Muscle layer of duodenum (tissue), 2 donors: ENCODE measurements around the gene UPK3A.
"Not testable (repeated sequence)": the region's sequence is repeated elsewhere in the genome, so short reads cannot be mapped to it uniquely, and the experiment has no call there.

Source experiments
- H3K27ac ChIP-seq: one replicate; pipeline ENCODE4 v1.7.0; 2013; ENCODE audit warnings: mild to moderate bottlenecking, low read length
- H3K27me3 ChIP-seq: one replicate; pipeline ENCODE4 v1.7.0; 2013; ENCODE audit warnings: low read depth, mild to moderate bottlenecking, control low read depth, low read length
- H3K36me3 ChIP-seq, 2 donors: one replicate each; pipeline ENCODE4 v1.7.0; 2013; ENCODE audit warnings: low read length in 2 of 2, control low read depth in 1 of 2, mild to moderate bottlenecking in 1 of 2; ENCODE audit not compliant: insufficient read depth in 2 of 2, control insufficient read depth in 1 of 2
- H3K4me1 ChIP-seq, 2 donors: one replicate each; pipeline ENCODE4 v1.7.0; 2013; ENCODE audit warnings: low read length in 2 of 2, mild to moderate bottlenecking in 2 of 2, control low read depth in 1 of 2, moderate library complexity in 1 of 2; ENCODE audit not compliant: insufficient read depth in 2 of 2, control insufficient read depth in 1 of 2
- H3K4me3 ChIP-seq, 2 donors: one replicate each; pipeline ENCODE4 v1.7.0; 2013; ENCODE audit warnings: low read length in 2 of 2, low read depth in 1 of 2, mild to moderate bottlenecking in 1 of 2
- H3K9me3 ChIP-seq, 2 donors: one replicate each; pipeline ENCODE4 v1.7.0; 2013; ENCODE audit warnings: low read length in 2 of 2, control low read depth in 1 of 2, mild to moderate bottlenecking in 1 of 2; ENCODE audit not compliant: control insufficient read depth in 1 of 2
- donor health status: healthy.

The UPK3A gene

GRCh38 chr22:45291061-45291930 lies 6.5 kb downstream of the UPK3A start:
- Histone ChIP-seq H3K4me3 (no peak overlapping the region), H3K36me3 (no peaks in the 10 kb centered on the region), H3K27me3 (no peaks in the 10 kb centered on the region), H3K27ac (no peak overlapping the region), H3K4me1 (no peaks in the 10 kb centered on the region), H3K9me3 (no peaks in the 10 kb centered on the region)

GRCh38 chr22:45291931-45292290 lies 7.2 kb downstream of the UPK3A start:
- Histone ChIP-seq H3K27ac (no peak overlapping the region), H3K9me3 (no peaks in the 10 kb centered on the region), H3K27me3 (no peaks in the 10 kb centered on the region), H3K36me3 (no peaks in the 10 kb centered on the region), H3K4me3 (no peak overlapping the region), H3K4me1 (no peaks in the 10 kb centered on the region)

GRCh38 chr22:45292731-45293442 lies 8.1 kb downstream of the UPK3A start:
- Histone ChIP-seq H3K27ac (no peak overlapping the region), H3K36me3 (no peaks in the 10 kb centered on the region), H3K9me3 (no peaks in the 10 kb centered on the region), H3K27me3 (no peaks in the 10 kb centered on the region), H3K4me1 (no peaks in the 10 kb centered on the region), H3K4me3 (no peak overlapping the region)

- Histone ChIP-seq H3K9me3 (no peaks in the 10 kb centered on the region), H3K4me3 (no peak overlapping the region), H3K27me3 (no peaks in the 10 kb centered on the region), H3K27ac (no peak overlapping the region), H3K4me1 (no peaks in the 10 kb centered on the region), H3K36me3 (no peaks in the 10 kb centered on the region)
These were observed 9.3 kb downstream of the UPK3A start for GRCh38 chr22:45294030-45294429.

GRCh38 chr22:45295004-45295403 lies 10.3 kb downstream of the UPK3A start:
- H3K36me3 ChIP-seq, H3K4me3 ChIP-seq, H3K9me3 ChIP-seq, H3K4me1 ChIP-seq, H3K27me3 ChIP-seq, H3K27ac ChIP-seq: not testable (repeated sequence)

GRCh38 chr22:45295492-45295891 lies 10.7 kb downstream of the UPK3A start:
- Histone ChIP-seq H3K9me3 (no peaks in the 10 kb centered on the region), H3K27me3 (no peaks in the 10 kb centered on the region), H3K4me1 (no peaks in the 10 kb centered on the region), H3K36me3 (no peaks in the 10 kb centered on the region), H3K27ac (no peak overlapping the region), H3K4me3 (no peak overlapping the region)

- no peaks in the 10 kb centered on the region for H3K9me3 ChIP-seq
- no peaks in the 10 kb centered on the region for H3K36me3 ChIP-seq
- no peak overlapping the region for H3K4me3 ChIP-seq
- no peaks in the 10 kb centered on the region for H3K4me1 ChIP-seq
- no peaks in the 10 kb centered on the region for H3K27me3 ChIP-seq
- no peak overlapping the region for H3K27ac ChIP-seq
These were observed 12.0 kb downstream of the UPK3A start for GRCh38 chr22:45296628-45297297.

GRCh38 chr22:45298934-45299505 lies 14.3 kb downstream of the UPK3A start:
- no peaks in the 10 kb centered on the region for H3K9me3 ChIP-seq
- H3K27ac ChIP-seq = no peak overlapping the region
- no peaks in the 10 kb centered on the region for H3K4me1 ChIP-seq
- H3K36me3 ChIP-seq = no peaks in the 10 kb centered on the region
- no peak overlapping the region for H3K4me3 ChIP-seq
- no peaks in the 10 kb centered on the region for H3K27me3 ChIP-seq

- H3K27ac ChIP-seq = no peak overlapping the region
- no peaks in the 10 kb centered on the region for H3K4me1 ChIP-seq
- no peaks in the 10 kb centered on the region for H3K27me3 ChIP-seq
- no peaks in the 10 kb centered on the region for H3K9me3 ChIP-seq
- H3K4me3 ChIP-seq = no peak overlapping the region
- H3K36me3 ChIP-seq = no peaks in the 10 kb centered on the region
These were observed 18.0 kb downstream of the UPK3A start for GRCh38 chr22:45302751-45303150.

- Histone ChIP-seq H3K9me3 (no peaks in the 10 kb centered on the region), H3K27ac (no peak overlapping the region), H3K27me3 (no peaks in the 10 kb centered on the region), H3K36me3 (no peaks in the 10 kb centered on the region), H3K4me1 (no peaks in the 10 kb centered on the region), H3K4me3 (no peak overlapping the region)
These were observed 18.4 kb downstream of the UPK3A start for GRCh38 chr22:45303181-45303580.

- Histone ChIP-seq H3K9me3 (no peaks in the 10 kb centered on the region), H3K27me3 (no peaks in the 10 kb centered on the region), H3K27ac (no peak overlapping the region), H3K4me3 (no peak overlapping the region), H3K36me3 (no peaks in the 10 kb centered on the region), H3K4me1 (peaks cover 0 to 8% of the 10 kb centered on the region in 2 donors)
These were observed 20.2 kb downstream of the UPK3A start for GRCh38 chr22:45304971-45305370.
